Hepatocyte (in vitro differentiated cells): ENCODE results near the gene SHROOM4. TPM values are rescaled to one million over a fixed set of nuclear protein-coding genes. Genes with fewer than 3 reads are reported as not detected.

ENCODE experiments used
- DNase-seq: peaks from one replicate; pipeline ENCODE4 v3.0.0-alpha.2; 2016; ENCODE audit warnings: low spot score
- H2AFZ ChIP-seq: fragments of 200-600 bp; sonication (generic); 2 replicates; pipeline ENCODE4 v1.6.0; 2016; ENCODE audit warnings: antibody characterized with exemption, mild to moderate bottlenecking
- H3K27ac ChIP-seq: fragments of 200-600 bp; sonication (generic); 2 replicates; pipeline ENCODE4 v1.5.1; 2016; ENCODE audit warnings: mild to moderate bottlenecking
- H3K27me3 ChIP-seq: fragments of 200-600 bp; sonication (generic); 2 replicates; pipeline ENCODE4 v1.6.1; 2016
- H3K36me3 ChIP-seq: fragments of 200-600 bp; sonication (generic); replicated peaks from 2 replicates; pipeline ENCODE4 v1.5.1; 2016; ENCODE audit warnings: low read depth; ENCODE audit not compliant: insufficient read depth
- H3K4me1 ChIP-seq: fragments of 200-600 bp; sonication (generic); 2 replicates; pipeline ENCODE4 v1.5.1; 2016; ENCODE audit warnings: mild to moderate bottlenecking, moderate library complexity; ENCODE audit not compliant: insufficient read depth
- H3K4me2 ChIP-seq: fragments of 200-600 bp; sonication (generic); 2 replicates; pipeline ENCODE4 v1.6.0; 2016
- H3K4me3 ChIP-seq: fragments of 200-600 bp; sonication (generic); 2 replicates; pipeline ENCODE4 v1.5.1; 2016; ENCODE audit warnings: mild to moderate bottlenecking
- H3K79me2 ChIP-seq: fragments of 200-600 bp; sonication (generic); 2 replicates; pipeline ENCODE4 v1.6.0; 2017; ENCODE audit warnings: mild to moderate bottlenecking
- H3K9me2 ChIP-seq: fragments of 200-600 bp; sonication (generic); replicated peaks from 2 replicates; pipeline ENCODE4 v1.6.0; 2017; ENCODE audit warnings: mild to moderate bottlenecking; ENCODE audit not compliant: insufficient read depth
- H3K9me3 ChIP-seq: fragments of 200-600 bp; sonication (generic); 2 replicates; pipeline ENCODE4 v1.5.1; 2016; ENCODE audit warnings: low read depth, mild to moderate bottlenecking
- H4K20me1 ChIP-seq: fragments of 200-600 bp; sonication (generic); 2 replicates; pipeline ENCODE4 v1.6.0; 2016; ENCODE audit warnings: mild to moderate bottlenecking; ENCODE audit not compliant: insufficient read depth, poor library complexity, severe bottlenecking
- CTCF ChIP-seq: fragments of 200-600 bp; sonication (generic); IDR thresholded peaks from 2 replicates; pipeline ENCODE4 v1.5.1; 2016; ENCODE audit warnings: antibody characterized with exemption, mild to moderate bottlenecking; ENCODE audit not compliant: poor library complexity
- EZH2 ChIP-seq: fragments of 200-600 bp; sonication (generic); IDR thresholded peaks from 2 replicates; pipeline ENCODE4 v1.6.1; 2016; ENCODE audit warnings: antibody characterized with exemption, mild to moderate bottlenecking, borderline replicate concordance
- EZH2phosphoT487 ChIP-seq: fragments of 200-600 bp; sonication (generic); IDR thresholded peaks from one replicate; pipeline ENCODE4 v1.6.1; 2018; ENCODE audit warnings: antibody characterized with exemption, mild to moderate bottlenecking, low read depth, moderate library complexity; ENCODE audit not compliant: unreplicated experiment, severe bottlenecking
- WGBS: methylation state at CpG from one replicate; pipeline ENCODE4 v1.1.6; 2016; ENCODE audit warnings: low lambda C conversion rate; ENCODE audit errors: missing lambda C conversion rate; 5-methylcytosine and 5-hydroxymethylcytosine counted together
- polyA plus RNA-seq: library from polyadenylated mRNA; unstranded; fragments of >200 nt; fragmentation: Nextera tagmentation; extraction: Ambion mirVana; gene quantifications from 2 replicates; pipeline ENCODE4 v1.2.1, GENCODE V29; 2016
- total RNA-seq: library from RNA; depleted of rRNA; stranded (reverse); fragments of >200 nt; gene quantifications from 2 replicates; pipeline ENCODE4 v1.2.3, GENCODE V29; 2014

SHROOM4 gene
- total and polyA plus RNA-seq, 2 experiments from 2014 or later = 1.6 to 7.1 TPM

GRCh38 chrX:50635162-50635561 is 178.8 kb downstream of the SHROOM4 start:
- no peaks in the 10 kb centered on the region for H3K4me1 ChIP-seq
- H3K9me2 ChIP-seq = no peaks in the 10 kb centered on the region
- H3K79me2 ChIP-seq = no peaks in the 10 kb centered on the region
- no peaks in the 10 kb centered on the region for H3K9me3 ChIP-seq
- TF ChIP-seq CTCF (no peak), EZH2phosphoT487 (no peak), EZH2 (no peak)
- H3K27ac ChIP-seq = no peak overlapping the region
- DNase-seq = no peak
- H2AFZ ChIP-seq = no peak overlapping the region
- no peak overlapping the region for H3K4me3 ChIP-seq
- 71% methylated on average over 9 of the region's 9 CpGs for WGBS
- no peaks in the 10 kb centered on the region for H3K36me3 ChIP-seq
- no peaks in the 10 kb centered on the region for H3K27me3 ChIP-seq
- H4K20me1 ChIP-seq = no peaks in the 10 kb centered on the region
- H3K4me2 ChIP-seq = no peak overlapping the region

GRCh38 chrX:50629774-50630173 is 184.2 kb downstream of the SHROOM4 start:
- no peaks in the 10 kb centered on the region for H3K79me2 ChIP-seq
- H3K4me3 ChIP-seq = no peak overlapping the region
- H3K36me3 ChIP-seq = no peaks in the 10 kb centered on the region
- DNase-seq = no peak
- WGBS = 72% methylated on average over 6 of the region's 6 CpGs
- H3K27me3 ChIP-seq = no peaks in the 10 kb centered on the region
- H3K9me3 ChIP-seq = no peaks in the 10 kb centered on the region
- H4K20me1 ChIP-seq = no peaks in the 10 kb centered on the region
- no peak for TF ChIP-seq CTCF
- TF ChIP-seq EZH2 = no peak
- TF ChIP-seq EZH2phosphoT487 = no peak
- no peak overlapping the region for H3K4me2 ChIP-seq
- no peaks in the 10 kb centered on the region for H3K4me1 ChIP-seq
- no peak overlapping the region for H2AFZ ChIP-seq
- H3K27ac ChIP-seq = no peak overlapping the region
- no peaks in the 10 kb centered on the region for H3K9me2 ChIP-seq

- Histone ChIP-seq H3K9me3 (no peaks in the 10 kb centered on the region), H3K4me3 (no peak overlapping the region), H2AFZ (no peak overlapping the region), H3K9me2 (no peaks in the 10 kb centered on the region), H3K27ac (no peak overlapping the region), H3K79me2 (no peaks in the 10 kb centered on the region), H4K20me1 (no peaks in the 10 kb centered on the region), H3K4me1 (no peaks in the 10 kb centered on the region), H3K27me3 (no peaks in the 10 kb centered on the region), H3K36me3 (no peaks in the 10 kb centered on the region), H3K4me2 (no peak overlapping the region)
- no peak for DNase-seq
- TF ChIP-seq EZH2phosphoT487 (no peak), EZH2 (no peak), CTCF (no peak)
- 37% methylated on average over 2 of the region's 2 CpGs for WGBS
These were observed 186.3 kb downstream of the SHROOM4 start for GRCh38 chrX:50627696-50628095.

GRCh38 chrX:50626432-50626831 is 187.6 kb downstream of the SHROOM4 start:
- no peak overlapping the region for H3K4me2 ChIP-seq
- no peak overlapping the region for H3K4me3 ChIP-seq
- no peaks in the 10 kb centered on the region for H3K27me3 ChIP-seq
- TF ChIP-seq CTCF (no peak), EZH2phosphoT487 (no peak), EZH2 (no peak)
- no peaks in the 10 kb centered on the region for H3K9me3 ChIP-seq
- H3K27ac ChIP-seq = no peak overlapping the region
- no peaks in the 10 kb centered on the region for H4K20me1 ChIP-seq
- no peaks in the 10 kb centered on the region for H3K36me3 ChIP-seq
- no peak for DNase-seq
- 74% methylated on average over 4 of the region's 4 CpGs for WGBS
- no peak overlapping the region for H2AFZ ChIP-seq
- H3K4me1 ChIP-seq = no peaks in the 10 kb centered on the region
- no peaks in the 10 kb centered on the region for H3K9me2 ChIP-seq
- H3K79me2 ChIP-seq = no peaks in the 10 kb centered on the region
